Measurements from ENCODE around the gene BEGAIN. TPM values are rescaled to one million over a fixed set of nuclear protein-coding genes. Genes with fewer than 3 reads are reported as not detected.

BEGAIN gene
- total RNA-seq, 5 donors from 2014 or later (not counting 1 experiment from before 2014, with no cell fraction given), result 0.23 to 1.9 (median 1.6) TPM; not detected in 1

DNA sequence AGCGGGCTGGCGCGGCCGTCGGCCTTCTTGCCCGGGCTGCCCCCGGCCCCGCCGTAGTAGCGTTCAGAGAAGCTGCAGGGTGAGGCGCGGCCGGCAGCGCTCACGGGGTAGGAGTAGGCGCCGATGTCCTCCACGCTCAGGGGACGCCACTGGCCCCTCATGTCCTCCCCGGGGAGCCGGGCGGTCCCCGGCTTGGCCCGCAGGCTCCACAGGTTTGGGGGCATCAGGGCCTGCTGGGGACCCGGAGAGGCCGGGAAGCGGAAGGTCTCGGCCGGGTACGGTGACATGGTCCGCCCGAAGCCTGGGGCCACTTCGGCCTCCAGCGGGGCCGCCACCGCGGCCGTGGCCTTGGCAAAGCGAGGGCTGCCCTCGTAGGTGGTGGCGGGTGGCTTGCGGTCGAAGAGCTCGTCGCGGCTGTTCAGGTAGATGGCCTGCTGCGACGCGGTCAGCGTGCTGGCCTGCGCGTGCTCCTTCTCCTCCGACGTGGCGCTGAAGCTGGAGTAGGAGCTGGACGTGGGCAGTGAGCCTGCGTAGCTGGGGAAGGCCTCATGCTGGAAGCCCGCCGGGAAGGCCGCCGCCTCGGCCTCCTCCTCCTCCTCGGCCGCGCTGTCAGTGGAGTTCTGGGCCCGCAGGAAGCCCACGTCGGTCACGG, 48.7 kb downstream of the BEGAIN start:
- no peak for ATAC-seq (replicated peaks in 1 of 4)
- 98% methylated on average over 58 of the region's 69 CpGs for WGBS (ENCODE audit: insufficient coverage)
- Mint-ChIP-seq H3K4me3 (no peak overlapping the region), H3K36me3 (peaks cover 4% of the 10 kb centered on the region), H3K9me3 (no peaks in the 10 kb centered on the region), H3K4me1 (peaks cover 0 to 2% (median 0%) of the 10 kb centered on the region in 3 donors), H3K27ac (no peak overlapping the region), H3K27me3 (no peaks in the 10 kb centered on the region)
- POLR2A ChIA-PET, result no interaction called here
- Histone ChIP-seq H3K27me3 (replicated peaks in 1 of 2; ENCODE audit: control insufficient read depth in 2 of 2, extremely low read depth in 1 of 2, insufficient read depth in 2 of 2, low read length in 1 of 2) (no peaks in the 10 kb centered on the region), H3K27ac (ENCODE audit: low read length) (no peak overlapping the region), H3K4me3 (ENCODE audit: control insufficient read depth in 1 of 2, extremely low read depth in 1 of 2, low read length in 1 of 2) (no peak overlapping the region), H3K4me1 (ENCODE audit: control insufficient read depth in 1 of 2, extremely low read depth in 1 of 2, insufficient read depth in 2 of 2, low read length in 2 of 2) (peaks cover 0 to 7% of the 10 kb centered on the region in 2 experiments), H3K9me3 (no peaks in the 10 kb centered on the region), H3K36me3 (ENCODE audit: control insufficient read depth in 2 of 2, extremely low read depth in 1 of 2, insufficient read depth in 1 of 2, low read length in 1 of 2) (no peaks in the 10 kb centered on the region)
- no peak for DNase-seq
- CTCF ChIA-PET, result no interaction called here

DNA sequence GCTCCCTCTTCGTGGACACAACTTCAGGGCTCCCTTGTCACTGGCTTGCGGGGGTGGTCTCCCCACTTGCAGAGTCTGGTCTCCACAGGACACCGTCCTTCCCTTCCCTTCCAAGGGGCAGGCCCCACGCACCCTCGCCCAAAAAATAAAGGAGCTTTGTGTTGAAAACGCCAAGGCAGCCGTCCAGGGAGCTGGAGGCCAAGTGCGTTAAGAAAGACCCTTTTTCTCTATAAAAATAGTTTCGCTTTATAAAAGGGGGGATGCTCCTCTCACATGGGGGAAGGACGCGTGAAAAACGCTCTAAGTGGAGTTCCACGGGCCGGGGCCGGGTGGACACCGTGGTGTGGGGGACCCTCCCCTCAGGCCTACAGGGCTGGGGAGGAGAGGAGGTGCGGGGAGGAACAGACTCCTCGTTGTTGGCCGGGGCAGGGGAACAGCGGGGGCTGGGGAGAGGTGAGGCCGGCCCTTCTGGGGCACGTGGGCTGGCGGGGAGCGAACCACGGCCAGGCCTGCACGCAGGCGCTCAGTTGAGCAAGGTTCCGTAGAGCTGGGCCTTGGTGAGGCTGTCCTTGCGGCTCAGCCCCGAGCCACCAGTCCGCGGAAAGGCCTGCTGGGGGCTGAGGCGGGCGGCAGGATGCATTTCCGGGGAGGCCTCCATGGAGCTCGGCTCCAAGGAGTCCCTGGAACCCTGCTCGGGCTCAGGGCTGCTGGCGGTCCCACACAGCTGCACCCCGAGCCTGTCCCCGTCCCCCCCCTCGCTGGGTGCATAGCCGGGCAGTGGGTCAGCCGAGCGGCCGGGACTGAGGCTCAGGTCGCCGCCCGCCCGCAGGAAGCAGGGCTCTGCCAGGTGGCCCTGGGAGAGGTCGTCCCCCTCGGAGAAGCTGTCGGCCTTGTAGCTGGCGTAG, 49.5 kb downstream of the BEGAIN start:
- WGBS (ENCODE audit: insufficient coverage), result 96% methylated on average over 47 of the region's 53 CpGs
- peak in 4 of 35 experiments; percentile 2 to 18 (median 6) for DNase-seq
- CTCF ChIA-PET, result no interaction called here
- Histone ChIP-seq H3K4me1 (ENCODE audit: control insufficient read depth in 1 of 2, extremely low read depth in 1 of 2, insufficient read depth in 2 of 2, low read length in 2 of 2) (peaks cover 0 to 12% of the 10 kb centered on the region in 2 experiments), H3K27me3 (replicated peaks in 1 of 2; ENCODE audit: control insufficient read depth in 2 of 2, extremely low read depth in 1 of 2, insufficient read depth in 2 of 2, low read length in 1 of 2) (no peaks in the 10 kb centered on the region), H3K36me3 (ENCODE audit: control insufficient read depth in 2 of 2, extremely low read depth in 1 of 2, insufficient read depth in 1 of 2, low read length in 1 of 2) (no peaks in the 10 kb centered on the region), H3K27ac (ENCODE audit: low read length) (no peak overlapping the region), H3K9me3 (no peaks in the 10 kb centered on the region), H3K4me3 (ENCODE audit: control insufficient read depth in 1 of 2, extremely low read depth in 1 of 2, low read length in 1 of 2) (no peak overlapping the region)
- no peak overlapping the region for H3K4me3 Mint-ChIP-seq
- no peaks in the 10 kb centered on the region for H3K9me3 Mint-ChIP-seq
- H3K27ac Mint-ChIP-seq, result no peak overlapping the region
- no peak for ATAC-seq (replicated peaks in 1 of 4)
- H3K4me1 Mint-ChIP-seq, result peaks cover 0 to 2% (median 0%) of the 10 kb centered on the region in 3 donors
- no peaks in the 10 kb centered on the region for H3K27me3 Mint-ChIP-seq
- H3K36me3 Mint-ChIP-seq, result peaks cover 4% of the 10 kb centered on the region
- POLR2A ChIA-PET, result no interaction called here

DNA sequence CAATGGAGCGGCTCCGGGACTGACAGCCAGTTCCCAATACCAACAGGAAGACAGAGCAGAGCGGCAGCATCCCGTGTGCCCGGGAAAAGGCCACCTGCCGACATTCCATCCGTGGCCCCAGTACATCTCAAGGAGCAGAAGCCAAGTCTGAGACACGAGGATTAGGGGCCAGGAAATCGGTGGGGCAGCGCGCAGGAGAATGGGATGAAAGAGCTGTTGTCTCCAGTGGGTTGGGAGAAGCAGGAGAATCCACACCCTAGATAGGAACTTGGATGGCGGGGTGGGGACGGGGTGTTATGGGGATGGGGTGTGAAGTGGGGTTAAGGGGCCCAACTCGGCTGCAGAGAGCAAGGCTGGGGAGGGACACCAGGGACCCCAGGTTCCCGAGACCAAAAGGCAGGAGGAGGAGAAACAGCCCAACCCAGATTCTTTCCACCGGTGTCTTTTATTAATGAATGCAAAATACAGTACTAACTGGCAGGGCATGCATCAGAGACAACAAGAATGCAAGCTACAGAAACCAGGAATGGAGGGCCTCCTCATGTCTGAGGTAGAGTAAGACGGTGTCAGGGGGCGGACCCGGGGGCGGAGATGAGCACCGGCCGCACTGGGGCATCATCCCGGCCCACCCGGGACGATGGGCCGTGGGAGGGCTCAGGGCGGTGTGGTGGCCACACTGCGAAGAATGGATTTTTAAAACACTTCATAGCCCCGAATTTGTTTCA, 50.3 kb downstream of the BEGAIN start:
- Histone ChIP-seq H3K9me3 (no peaks in the 10 kb centered on the region), H3K27me3 (replicated peaks in 1 of 2; ENCODE audit: control insufficient read depth in 2 of 2, extremely low read depth in 1 of 2, insufficient read depth in 2 of 2, low read length in 1 of 2) (no peaks in the 10 kb centered on the region), H3K4me1 (ENCODE audit: control insufficient read depth in 1 of 2, extremely low read depth in 1 of 2, insufficient read depth in 2 of 2, low read length in 2 of 2) (peaks cover 0 to 12% of the 10 kb centered on the region in 2 experiments), H3K27ac (ENCODE audit: low read length) (no peak overlapping the region), H3K4me3 (ENCODE audit: control insufficient read depth in 1 of 2, extremely low read depth in 1 of 2, low read length in 1 of 2) (no peak overlapping the region), H3K36me3 (ENCODE audit: control insufficient read depth in 2 of 2, extremely low read depth in 1 of 2, insufficient read depth in 1 of 2, low read length in 1 of 2) (no peaks in the 10 kb centered on the region)
- WGBS (ENCODE audit: insufficient coverage), result 94% methylated on average over 24 of the region's 29 CpGs
- CTCF ChIA-PET, result no interaction called here
- H3K4me1 Mint-ChIP-seq, result peaks cover 0 to 2% (median 0%) of the 10 kb centered on the region in 3 donors
- H3K36me3 Mint-ChIP-seq, result peaks cover 4% of the 10 kb centered on the region
- POLR2A ChIA-PET, result no interaction called here
- no peak overlapping the region for H3K4me3 Mint-ChIP-seq
- H3K27me3 Mint-ChIP-seq, result no peaks in the 10 kb centered on the region
- DNase-seq (peak in 3 of 35 experiments; percentile 0 to 19 (median 3)), ATAC-seq (replicated peaks in 1 of 4) (no peak)
- no peaks in the 10 kb centered on the region for H3K9me3 Mint-ChIP-seq
- no peak overlapping the region for H3K27ac Mint-ChIP-seq

DNA sequence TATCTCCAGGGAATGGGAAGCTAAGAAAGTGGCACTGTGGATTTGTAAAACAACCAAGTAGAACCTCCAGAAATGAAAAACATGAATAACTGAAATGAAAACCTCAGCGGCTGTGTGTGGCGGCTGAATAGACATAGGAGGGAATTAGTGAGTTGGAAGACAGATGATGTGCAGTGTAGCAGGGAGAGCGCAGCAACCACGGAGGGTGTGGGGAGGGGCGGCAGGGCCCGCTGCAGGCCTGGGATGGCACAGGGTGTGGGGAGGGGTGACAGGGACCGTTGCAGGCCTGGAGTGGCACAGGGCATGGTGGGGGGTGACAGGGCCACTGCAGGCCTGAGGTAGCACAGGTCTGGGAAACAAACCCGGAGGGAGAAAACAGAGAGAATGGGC, 51.1 kb downstream of the BEGAIN start:
- POLR2A ChIA-PET, result no interaction called here
- peaks cover 0 to 2% (median 0%) of the 10 kb centered on the region in 3 donors for H3K4me1 Mint-ChIP-seq
- H3K36me3 Mint-ChIP-seq, result peaks cover 4% of the 10 kb centered on the region
- H3K4me1 ChIP-seq (ENCODE audit: control insufficient read depth in 1 of 2, extremely low read depth in 1 of 2, insufficient read depth in 2 of 2, low read length in 2 of 2), result peaks cover 0 to 12% of the 10 kb centered on the region in 2 experiments
- WGBS (ENCODE audit: insufficient coverage), result 79% methylated on average over 7 of the region's 8 CpGs
- H3K27me3 Mint-ChIP-seq, result no peaks in the 10 kb centered on the region
- CTCF ChIA-PET, result no interaction called here
- H3K9me3 Mint-ChIP-seq, result no peaks in the 10 kb centered on the region
- H3K27me3 ChIP-seq (replicated peaks in 1 of 2; ENCODE audit: control insufficient read depth in 2 of 2, extremely low read depth in 1 of 2, insufficient read depth in 2 of 2, low read length in 1 of 2), result no peaks in the 10 kb centered on the region
- H3K27ac Mint-ChIP-seq, result no peak overlapping the region
- DNase-seq (no peak), ATAC-seq (replicated peaks in 1 of 4) (no peak)
- H3K9me3 ChIP-seq, result no peaks in the 10 kb centered on the region
- no peaks in the 10 kb centered on the region for H3K36me3 ChIP-seq (ENCODE audit: control insufficient read depth in 2 of 2, extremely low read depth in 1 of 2, insufficient read depth in 1 of 2, low read length in 1 of 2)
- no peak overlapping the region for H3K27ac ChIP-seq (ENCODE audit: low read length)
- H3K4me3 ChIP-seq (ENCODE audit: control insufficient read depth in 1 of 2, extremely low read depth in 1 of 2, low read length in 1 of 2), result no peak overlapping the region
- no peak overlapping the region for H3K4me3 Mint-ChIP-seq

DNA sequence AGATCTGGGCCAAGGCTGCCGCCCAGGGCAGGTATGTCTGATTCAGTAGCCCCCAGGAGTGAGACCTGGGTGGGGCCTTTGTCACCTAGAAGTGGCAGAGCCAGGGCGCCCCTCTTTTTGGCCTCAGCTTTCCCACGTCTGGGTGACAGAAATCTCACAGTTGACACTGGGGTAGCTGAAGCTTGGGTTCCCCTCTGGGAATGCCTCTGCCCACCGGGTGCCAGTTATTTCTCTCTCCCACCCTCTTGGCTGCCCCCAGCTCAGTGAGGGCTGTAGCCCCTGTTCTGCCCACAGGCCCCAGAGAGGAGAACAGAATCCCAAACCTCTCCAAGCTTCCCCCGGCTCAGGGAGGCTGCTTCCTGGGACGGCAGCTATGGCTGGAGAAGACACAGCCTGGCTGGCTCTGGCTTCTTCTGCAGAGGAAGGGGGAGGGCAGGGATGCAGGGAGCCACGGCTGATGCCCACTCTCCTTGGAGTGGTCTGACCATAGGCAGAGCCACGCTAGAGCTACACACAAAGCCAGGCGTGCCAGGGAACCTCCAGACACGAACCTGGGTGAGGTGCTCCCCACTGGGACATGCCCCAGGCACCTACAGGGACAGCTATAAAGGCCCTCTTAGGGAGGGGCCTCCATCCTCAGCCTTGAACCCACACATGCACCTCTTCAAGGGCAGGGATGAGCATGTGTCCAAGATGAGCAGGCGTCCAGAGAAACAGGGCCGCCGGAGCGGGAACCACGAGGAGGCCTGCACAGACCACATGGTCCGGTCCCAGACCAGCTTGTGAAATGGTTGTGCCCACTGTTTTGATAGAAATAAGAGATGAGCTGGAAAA, 51.7 kb downstream of the BEGAIN start:
- peak in 3 of 35 experiments; percentile 1 to 22 (median 10) for DNase-seq
- ATAC-seq (replicated peaks in 1 of 4), result no peak
- Histone ChIP-seq H3K4me3 (ENCODE audit: control insufficient read depth in 1 of 2, extremely low read depth in 1 of 2, low read length in 1 of 2) (no peak overlapping the region), H3K27me3 (replicated peaks in 1 of 2; ENCODE audit: control insufficient read depth in 2 of 2, extremely low read depth in 1 of 2, insufficient read depth in 2 of 2, low read length in 1 of 2) (peaks cover 0 to 3% of the 10 kb centered on the region in 2 experiments), H3K4me1 (ENCODE audit: control insufficient read depth in 1 of 2, extremely low read depth in 1 of 2, insufficient read depth in 2 of 2, low read length in 2 of 2) (peaks cover 0 to 12% of the 10 kb centered on the region in 2 experiments), H3K36me3 (ENCODE audit: control insufficient read depth in 2 of 2, extremely low read depth in 1 of 2, insufficient read depth in 1 of 2, low read length in 1 of 2) (peaks cover 0 to 2% of the 10 kb centered on the region in 2 donors), H3K27ac (ENCODE audit: low read length) (no peak overlapping the region), H3K9me3 (no peaks in the 10 kb centered on the region)
- Mint-ChIP-seq H3K4me3 (no peak overlapping the region), H3K4me1 (peaks cover 0 to 2% (median 0%) of the 10 kb centered on the region in 3 donors), H3K27ac (no peak overlapping the region), H3K27me3 (no peaks in the 10 kb centered on the region), H3K36me3 (peaks cover 4% of the 10 kb centered on the region), H3K9me3 (no peaks in the 10 kb centered on the region)
- ChIA-PET CTCF (interaction anchor here in 1 of 2 donors (0.5 kb wide), 2 partner anchors 11 to 127 kb away, joined by 3 read pairs; no protein-coding TSS in a partner anchor), POLR2A (no interaction called here)
- 85% methylated on average over 13 of the region's 16 CpGs for WGBS (ENCODE audit: insufficient coverage)

Measured in T-cell (primary cell).